Effector CD8-positive, alpha-beta T cell (primary cell): Measurements from ENCODE around the gene DFFB.

Source experiments
- DNase-seq: peaks from one replicate; lab custom pipeline; 2025; lab: John Stamatoyannopoulos, UW

The DFFB gene

DNA sequence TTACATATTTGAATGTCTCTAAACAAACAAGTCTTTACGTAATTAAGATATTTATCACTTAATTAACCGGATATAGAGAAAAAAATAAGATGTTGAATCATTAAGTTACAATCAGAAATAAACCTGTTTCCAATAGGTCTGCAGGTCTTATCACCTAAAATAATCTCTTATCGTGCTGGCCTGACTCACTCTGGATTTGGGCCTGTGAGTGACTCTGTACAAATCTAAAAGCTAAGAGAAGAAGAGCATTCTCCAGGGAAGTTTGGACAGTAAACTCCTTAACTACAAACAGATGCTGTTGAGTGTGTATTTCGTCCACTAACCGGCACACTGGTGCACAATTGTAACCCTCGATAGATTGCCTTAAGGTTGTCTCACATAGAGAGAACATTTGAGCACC, 25.6 kb upstream of the DFFB start:
- no peak for DNase-seq

DNA sequence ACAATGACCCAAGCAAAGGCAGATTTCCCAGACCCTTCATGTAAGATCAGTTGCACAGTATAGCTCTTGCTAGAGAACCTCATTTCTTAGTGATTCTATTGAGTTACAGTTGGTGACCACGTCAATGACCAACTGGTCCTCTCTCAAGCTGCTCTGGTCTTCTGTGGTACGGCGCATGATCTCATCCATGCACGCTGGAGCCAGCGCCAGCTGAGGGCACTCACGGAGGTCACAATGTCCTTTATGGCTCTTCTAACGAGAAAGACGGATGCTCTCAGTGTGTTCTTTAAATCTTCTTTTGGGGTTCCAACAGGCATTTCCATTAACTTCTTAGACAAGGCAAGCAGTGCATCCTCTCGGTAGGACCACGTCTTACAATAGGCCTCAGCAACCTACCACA, 22.6 kb upstream of the DFFB start:
- DNase-seq: no peak

DNA sequence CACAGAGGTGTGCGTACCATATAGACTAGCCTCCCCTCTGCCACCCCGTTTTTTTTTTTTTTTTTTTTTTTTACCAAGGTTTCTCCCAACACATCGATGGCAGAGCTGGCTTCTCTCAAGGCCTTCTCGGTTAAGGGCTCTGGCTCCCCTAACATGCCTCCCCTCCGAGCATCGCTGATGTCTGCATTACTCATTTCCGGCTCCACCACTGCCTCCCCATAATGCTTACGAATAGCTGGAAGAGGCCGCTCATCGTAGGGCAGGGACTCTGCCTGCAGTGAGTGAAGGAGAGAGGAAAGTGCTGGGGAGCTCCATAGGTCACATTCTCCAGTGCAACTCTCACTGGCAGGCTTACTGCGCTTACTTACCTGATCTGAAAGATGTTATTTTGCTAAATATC, 20.9 kb upstream of the DFFB start:
- DNase-seq: no peak

GRCh38 chr1:3837200-3837599, 20.1 kb upstream of the DFFB start:
- DNase-seq: no peak

GRCh38 chr1:3837685-3838084, 19.6 kb upstream of the DFFB start:
- no peak for DNase-seq

DNA sequence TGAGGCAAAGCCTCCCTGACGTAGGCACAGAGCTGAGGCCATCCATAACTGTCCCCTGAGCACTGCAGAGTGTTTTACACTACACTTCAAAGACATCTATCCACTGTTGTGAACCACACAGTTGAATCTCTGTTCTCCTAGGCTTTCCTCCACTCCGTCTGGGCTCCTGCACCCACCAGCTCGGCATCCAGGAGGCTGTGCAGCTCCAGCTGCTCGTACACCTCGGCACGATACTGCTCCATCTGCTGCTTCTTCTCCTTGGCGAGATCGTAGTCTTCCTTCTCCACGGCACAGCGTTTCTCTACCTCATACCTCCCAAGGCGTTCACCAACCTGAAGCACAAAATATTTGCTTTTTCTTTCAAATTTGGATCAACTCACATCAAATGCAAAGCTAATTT, 18.5 kb upstream of the DFFB start:
- DNase-seq: no peak

GRCh38 chr1:3841491-3841890, 15.8 kb upstream of the DFFB start:
- no peak for DNase-seq

- no peak for DNase-seq
Observed at GRCh38 chr1:3842912-3843311, 14.4 kb upstream of the DFFB start.

GRCh38 chr1:3846541-3846940, 10.7 kb upstream of the DFFB start:
- no peak for DNase-seq

DNA sequence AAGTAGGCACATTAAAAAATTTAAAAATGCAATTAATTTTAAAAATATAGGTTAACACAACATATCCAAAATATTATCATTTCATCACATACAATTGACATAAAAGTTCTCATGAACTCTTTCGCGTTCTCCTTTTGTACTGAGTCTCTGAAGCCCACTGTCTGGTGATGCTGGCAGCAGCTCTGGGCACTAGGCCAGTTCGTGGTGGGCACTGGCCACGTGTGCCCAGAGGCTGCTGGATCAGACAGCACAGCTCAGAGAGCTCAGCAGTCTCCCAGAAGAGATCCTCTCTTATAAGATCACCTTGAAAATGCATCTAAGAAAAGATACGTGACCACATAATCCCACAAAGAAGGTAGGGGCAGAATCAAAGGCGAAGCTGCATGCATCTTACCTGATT, 10.2 kb upstream of the DFFB start:
- no peak for DNase-seq

DNA sequence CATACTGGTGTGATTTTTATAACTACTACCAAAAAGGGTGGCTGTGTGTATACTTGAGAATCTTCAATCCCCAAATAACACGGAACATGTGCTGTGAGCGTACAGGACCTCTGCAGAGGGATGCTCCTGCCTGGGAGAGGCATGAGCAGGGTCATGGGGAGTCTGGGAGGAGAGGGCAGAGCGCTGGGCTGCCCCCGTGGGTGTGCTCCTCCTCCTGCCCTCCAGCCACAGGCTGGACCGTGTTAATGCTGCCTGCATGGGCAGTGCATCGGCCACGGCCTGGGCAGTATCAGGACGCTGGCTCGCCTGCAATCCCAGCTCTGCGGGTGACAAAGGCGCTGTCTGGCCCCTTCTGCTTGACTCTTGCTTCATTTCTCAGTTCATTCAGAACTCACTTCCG, 6.4 kb upstream of the DFFB start:
- DNase-seq: no peak

DNA sequence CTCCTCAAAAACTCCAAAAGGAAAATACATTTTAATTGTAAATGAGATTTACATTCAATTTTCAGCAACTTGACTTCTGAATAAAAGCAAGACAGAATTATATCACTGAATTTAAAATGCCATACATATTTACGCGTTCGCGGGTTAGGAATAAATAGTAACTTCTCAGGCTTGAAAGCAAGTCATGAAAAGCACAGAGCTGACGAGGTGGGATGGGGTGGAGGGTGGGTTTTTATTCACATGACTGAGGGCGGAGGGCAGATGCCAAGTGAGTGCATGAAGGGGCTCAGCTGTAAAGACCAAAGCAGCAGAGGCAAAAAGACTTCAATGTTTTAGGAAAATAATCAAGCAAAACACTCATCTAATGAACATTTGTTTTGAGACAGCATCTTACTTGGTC, 6.0 kb upstream of the DFFB start:
- DNase-seq: no peak

DNA sequence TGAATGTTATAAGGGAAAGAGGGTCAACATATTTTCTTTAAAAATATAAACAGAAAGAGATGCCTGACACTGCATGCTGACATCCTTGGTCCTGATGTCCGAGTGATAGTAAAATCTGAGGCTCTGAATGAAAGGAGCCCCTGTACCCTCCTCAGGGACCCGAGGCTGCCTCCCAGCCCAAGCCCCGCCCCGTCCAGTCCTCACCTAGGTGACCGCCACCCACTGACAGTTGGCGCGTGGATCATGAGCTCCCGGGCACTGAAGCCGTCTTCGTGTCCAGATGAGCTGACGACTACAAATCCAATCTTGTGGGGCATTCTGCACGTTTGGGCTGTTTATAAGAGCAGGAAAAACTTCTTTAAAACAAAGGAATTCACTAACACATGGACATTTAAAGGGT, 5.2 kb upstream of the DFFB start:
- DNase-seq: no peak

DNA sequence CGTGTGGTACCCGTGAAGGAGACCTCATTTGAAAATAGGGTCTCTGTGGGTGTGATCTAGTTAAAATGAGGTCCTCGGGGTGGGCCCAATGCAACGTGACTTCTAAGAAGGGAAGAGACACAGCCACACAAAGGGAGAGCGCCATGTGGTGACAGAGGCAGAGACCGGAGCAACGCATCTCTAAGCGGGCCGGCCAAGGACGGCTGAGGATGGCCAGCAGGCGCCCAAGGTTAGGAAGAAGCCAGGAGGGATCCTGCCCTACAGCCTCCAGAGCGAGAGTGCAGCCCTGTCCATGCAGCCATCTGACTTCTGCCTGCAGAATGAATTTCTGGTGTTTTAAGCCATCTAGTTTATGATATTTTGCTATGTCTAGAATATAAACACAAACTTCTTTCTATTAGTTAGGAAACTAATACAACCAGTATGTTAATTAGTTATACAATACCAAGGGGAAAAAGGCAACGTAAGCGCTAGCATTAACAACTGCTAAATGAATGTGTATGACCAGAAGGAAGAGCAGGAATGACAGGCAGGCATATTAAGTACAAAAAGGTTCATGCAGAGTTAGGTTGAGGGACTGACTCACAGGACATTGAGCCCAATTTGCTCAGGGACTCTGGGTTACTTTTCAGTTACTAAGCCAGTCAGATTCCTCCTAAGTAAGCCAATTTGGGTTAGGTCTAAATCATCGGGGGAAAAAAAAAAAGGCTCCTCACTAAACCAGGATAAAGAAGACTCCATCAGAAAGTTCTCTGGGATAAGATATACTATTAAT, 4.4 kb upstream of the DFFB start:
- no peak for DNase-seq

GRCh38 chr1:3857791-3858129, 484 bp downstream of the DFFB start:
- peak; percentile 29 for DNase-seq

GRCh38 chr1:3858231-3858981, 1.1 kb downstream of the DFFB start:
- DNase-seq: no peak

GRCh38 chr1:3863231-3863935, 6.1 kb downstream of the DFFB start:
- DNase-seq: no peak

DNA sequence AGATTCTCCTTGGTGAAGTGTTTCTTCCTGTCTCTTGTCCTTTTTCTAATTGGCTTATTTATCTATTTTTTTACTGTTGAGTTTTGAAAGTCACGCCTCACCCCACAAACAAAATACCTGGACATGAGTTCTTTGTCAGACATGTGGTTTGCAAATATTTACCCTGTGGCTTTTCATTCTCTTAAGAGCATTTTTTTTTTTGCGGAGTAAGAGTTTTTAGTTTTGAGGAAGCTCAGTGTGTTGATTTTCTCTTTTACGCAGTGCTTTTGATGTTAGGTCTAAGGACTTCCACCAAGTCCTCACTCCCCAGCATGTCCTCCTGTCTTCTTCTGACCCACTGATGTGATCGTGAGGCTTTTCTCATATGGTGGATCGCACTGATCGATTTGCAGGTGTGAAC, 7.6 kb downstream of the DFFB start:
- DNase-seq: no peak

- DNase-seq: no peak
Observed at GRCh38 chr1:3865606-3866160, 8.4 kb downstream of the DFFB start.

GRCh38 chr1:3868464-3869006, 11.3 kb downstream of the DFFB start:
- no peak for DNase-seq

DNA sequence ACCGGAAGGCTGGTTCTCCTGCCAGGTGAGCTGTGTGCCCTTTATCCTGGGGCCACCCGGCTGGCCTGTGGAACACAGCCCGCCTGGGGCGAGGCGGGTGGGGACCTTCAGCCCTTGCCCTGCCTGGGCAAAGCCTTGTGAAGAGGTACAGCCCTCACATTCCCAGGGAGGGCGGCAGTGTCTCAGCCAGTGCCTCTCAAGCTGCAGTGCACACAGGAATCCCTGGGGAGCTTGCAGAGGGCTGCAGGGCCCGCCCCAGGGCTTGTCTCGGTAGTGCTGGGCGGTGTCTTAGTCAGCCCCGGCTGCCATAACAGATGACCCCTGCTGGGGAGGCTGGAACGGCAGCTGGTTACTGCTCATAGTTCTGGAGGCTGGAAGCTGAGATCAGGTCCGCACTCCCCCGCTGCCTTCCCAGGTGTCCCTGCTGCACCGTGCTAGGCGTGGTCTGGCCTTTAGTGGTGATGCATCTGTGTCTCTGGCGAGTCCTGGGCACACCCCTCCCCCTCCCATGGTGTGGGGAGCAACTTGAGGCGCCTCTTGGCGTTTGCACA, 12.6 kb downstream of the DFFB start:
- no peak for DNase-seq

GRCh38 chr1:3871451-3871805, 14.2 kb downstream of the DFFB start:
- no peak for DNase-seq
